GF-D8 (cell line): Measurements from ENCODE around the gene PDE6C.
A peak's percentile ranks its signal among the peaks of the same experiment; 100 is the strongest.
"Not testable (repeated sequence)": the region's sequence is repeated elsewhere in the genome, so short reads cannot be mapped to it uniquely, and the experiment has no call there.

Experiments
- DNase-seq: peaks from one replicate; lab custom pipeline; 2025; lab: John Stamatoyannopoulos, UW

Gene PDE6C

DNA sequence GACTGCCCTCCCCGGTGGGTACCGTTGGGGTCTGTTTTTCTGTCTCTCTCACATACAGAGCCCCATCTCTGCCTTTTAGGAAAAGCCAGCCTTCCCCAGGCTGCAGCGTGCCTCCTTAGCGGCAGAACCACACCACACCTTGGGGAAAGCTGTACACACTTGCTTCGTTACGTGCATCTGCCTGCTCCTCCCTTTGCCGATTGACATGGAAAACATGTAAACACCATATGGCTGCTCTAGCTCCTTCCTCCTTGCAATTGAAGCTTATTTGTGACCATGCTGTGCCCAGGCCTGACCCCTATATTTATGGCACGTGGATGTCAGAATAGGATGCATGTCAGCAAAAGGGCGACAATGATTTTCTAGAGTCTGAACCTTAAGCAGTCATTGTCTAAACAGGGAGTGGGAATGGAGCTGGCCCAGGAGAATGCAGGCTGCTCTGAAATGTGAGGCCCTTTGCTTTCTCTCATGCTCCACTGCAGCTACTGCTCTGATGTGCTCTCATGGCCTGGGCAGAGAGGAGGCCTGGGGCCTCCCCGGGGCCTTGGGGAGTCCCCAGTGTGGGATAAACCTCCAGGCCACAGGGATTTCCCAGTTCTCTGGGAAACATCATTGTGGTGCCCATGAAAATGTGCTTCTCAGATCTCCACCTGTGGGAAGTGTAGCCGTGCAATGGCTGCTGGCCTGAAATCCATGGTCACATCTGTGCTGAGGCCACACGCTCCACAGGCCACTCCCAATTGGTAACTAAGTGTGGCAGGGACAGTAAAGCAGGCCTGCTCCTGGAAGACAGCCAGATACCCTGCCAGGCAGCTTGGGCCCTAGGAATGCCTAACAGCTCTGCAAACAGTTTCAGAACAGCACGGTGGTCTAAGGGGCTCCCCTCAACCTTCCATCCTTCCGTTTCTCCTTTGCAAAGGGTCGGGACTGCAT, 18.6 kb downstream of the PDE6C start:
- DNase-seq, result no peak

DNA sequence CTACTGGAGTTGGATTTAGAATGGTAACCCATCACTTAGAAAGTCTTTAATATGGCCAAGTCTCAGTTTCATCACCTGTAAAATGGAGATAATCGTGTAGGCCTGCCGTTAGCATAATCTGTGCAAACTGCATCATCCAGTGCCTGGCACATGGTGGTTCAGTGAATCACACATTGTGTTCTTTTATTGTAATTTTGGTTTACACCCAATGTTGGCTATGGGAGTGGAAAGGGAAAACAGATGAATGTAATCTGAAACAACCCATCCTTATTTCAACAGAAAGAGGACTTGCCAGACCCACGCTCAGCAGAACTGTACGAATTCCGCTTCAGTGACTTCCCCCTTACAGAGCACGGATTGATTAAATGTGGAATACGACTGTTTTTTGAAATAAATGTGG, 27.5 kb downstream of the PDE6C start:
- no peak for DNase-seq

DNA sequence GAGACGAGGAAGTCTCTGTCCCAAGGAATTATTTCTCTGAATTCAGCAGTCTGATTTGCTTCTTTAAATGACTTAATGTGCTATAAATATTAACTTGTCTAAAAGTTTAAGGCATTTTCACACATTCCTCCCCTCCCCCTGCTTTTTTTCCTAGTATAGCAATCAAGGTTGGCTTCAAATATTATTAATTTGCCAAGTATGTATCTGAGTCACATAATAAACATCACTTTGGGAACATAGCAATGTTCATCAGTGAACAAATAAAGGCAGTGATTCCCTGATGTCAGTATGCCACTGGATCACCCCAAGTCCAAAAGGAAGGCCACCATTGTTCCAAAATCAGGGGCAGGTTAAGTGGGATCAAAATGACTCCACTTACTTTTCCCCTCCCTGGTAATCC, 40.5 kb downstream of the PDE6C start:
- DNase-seq, result no peak

DNA sequence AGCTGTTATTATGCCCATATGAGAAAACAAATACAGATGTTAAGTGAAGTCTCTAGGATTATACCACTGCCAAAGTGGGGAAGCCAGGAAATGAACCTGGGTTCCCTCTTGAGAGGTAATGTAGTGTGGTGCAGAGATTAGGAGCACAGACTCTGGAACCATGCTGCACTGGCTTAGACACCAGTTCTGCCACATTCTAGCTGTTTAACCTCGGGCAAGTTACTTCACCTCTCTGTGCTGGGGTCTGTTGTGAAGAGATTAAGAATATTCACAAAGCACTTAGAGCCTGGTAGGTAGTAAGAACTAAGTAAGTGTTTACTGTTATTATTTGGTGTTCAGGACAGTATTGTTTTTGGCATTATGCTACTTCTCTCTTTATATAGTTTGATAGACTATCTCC, 41.9 kb downstream of the PDE6C start:
- DNase-seq, result no peak

DNA sequence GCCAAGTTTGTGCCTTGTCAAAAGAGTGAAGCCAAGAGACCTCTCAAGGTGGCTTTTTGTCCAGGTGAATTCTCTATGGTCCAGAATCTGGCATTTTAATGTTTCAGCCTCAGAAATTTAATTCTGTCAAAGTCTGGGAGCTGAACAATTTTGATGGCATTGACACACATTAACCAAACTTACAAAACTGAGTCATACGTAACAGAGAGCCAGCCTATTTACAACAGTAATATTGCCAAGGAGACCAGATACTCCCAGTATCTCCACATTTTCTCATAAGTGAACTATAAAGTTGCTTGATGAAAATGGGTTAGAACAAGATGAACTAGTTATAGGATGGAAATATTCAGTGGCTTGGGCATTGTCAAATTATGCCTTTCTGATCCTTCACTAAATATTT, 43.8 kb downstream of the PDE6C start:
- DNase-seq, result no peak

DNA sequence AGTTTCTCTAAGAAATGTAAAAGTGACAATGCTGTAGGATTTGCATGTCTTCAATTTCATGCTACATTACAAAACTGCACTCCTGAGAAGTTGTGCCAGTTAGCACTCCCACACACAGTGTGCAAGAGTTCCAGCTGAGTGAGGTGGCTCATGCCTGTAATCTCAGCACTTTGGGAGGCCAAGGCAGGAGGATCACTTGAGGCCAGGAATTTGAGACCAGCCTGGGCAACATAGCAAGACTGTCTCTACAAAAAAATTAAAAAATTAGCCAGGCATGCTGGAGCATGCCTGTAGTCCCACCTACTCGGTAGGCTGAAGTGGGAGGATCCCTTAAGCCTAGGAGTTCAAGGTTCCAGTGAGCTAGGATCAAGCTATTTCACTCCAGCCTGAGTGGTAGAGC, 45.4 kb downstream of the PDE6C start:
- DNase-seq, result no peak

DNA sequence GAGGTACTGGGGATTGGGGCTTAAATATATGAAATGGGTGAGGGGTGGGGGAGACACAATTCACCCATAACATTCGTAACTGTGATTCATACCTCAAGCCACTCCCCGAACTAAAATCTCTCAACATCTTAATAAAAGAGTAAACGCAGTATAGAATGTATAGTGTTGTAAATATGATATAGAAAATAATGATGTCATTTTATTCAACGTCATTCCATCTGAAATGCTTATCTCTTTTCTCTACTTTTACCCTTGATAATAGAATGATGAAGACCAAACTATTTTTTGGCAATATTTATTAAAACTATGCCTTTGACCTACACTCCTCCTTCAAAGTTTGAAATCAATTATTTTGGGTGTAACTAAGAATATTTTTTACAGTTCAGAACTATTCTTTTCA, 53.7 kb downstream of the PDE6C start:
- DNase-seq, result no peak

DNA sequence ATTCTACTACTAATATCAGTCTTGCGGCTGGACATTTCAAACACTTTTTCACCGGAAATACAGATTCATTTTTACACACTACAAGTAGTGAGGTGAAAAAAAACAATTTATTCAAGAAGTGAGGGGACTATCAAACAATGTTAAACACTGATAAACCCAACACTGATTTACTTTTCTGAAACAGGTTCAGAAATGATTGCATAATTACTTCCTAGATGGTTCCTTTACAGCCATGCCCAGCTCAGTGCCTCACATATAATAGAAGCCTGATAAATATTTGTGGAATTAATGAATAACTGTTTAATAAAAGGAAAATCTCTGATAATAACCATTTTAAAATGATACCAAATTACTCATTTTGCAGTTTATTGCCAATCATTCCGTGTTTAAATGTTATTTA, 55.5 kb downstream of the PDE6C start:
- DNase-seq, result no peak

DNA sequence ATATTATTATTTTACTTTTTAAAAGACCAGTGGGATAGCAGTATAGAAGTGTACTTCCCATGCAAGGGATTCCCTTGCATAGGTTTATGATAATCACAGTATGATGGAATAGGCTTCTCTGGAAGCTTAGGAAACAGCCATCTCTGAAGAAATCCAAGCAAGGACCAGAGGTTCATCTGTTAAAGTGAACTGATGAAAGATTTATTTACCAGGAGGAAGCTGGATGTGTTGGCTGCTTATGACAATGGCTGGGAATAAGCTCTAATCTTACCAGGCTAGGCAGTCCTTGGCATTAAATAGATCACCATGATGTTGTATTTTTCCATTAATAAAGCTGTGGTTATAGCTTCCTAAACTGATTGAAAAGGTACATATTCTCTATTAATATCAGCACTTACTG, 58.0 kb downstream of the PDE6C start:
- DNase-seq, result no peak

DNA sequence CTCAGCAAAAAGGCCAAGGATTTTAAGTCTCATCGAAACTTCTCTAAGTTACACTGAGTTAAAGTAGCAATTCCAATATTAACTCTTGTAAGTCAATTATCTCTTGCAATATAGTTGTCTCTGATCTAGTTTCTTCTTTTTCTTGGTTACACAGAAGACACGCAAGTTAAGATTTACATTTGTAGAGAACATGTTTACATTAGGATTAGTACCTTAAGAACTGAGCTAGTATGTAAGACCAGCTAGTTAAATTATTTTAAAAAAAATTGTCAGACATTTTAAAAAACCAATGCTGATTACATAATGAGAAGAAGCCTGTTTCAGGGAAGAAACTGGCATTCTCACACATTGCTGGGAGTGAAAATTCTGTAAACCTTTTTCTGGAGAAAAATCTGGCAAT, 58.7 kb downstream of the PDE6C start:
- no peak for DNase-seq

DNA sequence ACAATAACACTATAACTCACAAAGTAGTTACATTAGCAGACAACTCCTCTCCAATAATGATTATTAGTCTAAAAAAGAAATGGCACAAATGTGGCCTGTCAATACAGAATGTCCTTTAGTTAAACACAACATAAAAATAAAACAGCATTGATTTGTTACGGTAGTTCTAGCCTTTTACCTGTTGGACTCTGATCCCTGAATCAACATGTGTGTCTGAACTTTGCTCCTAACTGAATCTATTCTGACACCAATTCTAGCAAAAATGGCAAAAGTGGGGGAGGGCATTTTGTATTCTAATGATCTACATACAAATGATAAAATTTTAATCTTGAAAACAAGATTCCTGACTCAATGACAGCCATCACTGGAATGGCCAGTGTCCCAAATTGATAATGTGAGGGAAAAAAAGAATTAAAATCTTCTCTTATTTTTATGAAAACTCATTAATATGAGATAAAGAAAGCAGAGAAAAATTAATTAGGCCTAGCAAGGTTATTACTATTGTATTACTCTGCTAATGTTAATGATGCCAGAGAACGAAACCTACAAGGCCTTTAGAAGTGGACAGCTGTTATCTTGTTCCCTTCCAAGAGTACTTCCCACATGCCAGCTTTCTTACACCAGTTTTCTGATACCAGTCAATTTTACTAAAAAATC, 59.8 kb downstream of the PDE6C start:
- DNase-seq, result no peak

DNA sequence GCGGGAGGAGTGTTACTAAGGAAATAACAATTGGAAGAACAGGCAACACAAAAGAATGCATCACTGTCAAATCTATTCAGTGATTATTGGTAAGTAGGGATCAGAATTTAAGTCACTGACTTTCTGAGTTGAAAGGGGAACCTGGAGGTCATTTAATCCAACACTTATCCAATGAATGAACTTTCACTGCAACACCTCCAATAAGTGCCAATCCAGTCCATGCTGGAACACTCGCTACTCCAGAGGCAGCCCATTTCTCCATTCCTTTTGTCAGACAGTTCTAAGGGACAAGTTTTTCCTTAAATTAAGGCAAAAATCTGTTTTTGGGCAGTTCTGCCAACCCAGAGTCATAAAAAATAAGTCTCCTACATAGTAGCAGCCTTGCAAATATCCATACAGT, 60.6 kb downstream of the PDE6C start:
- no peak for DNase-seq

DNA sequence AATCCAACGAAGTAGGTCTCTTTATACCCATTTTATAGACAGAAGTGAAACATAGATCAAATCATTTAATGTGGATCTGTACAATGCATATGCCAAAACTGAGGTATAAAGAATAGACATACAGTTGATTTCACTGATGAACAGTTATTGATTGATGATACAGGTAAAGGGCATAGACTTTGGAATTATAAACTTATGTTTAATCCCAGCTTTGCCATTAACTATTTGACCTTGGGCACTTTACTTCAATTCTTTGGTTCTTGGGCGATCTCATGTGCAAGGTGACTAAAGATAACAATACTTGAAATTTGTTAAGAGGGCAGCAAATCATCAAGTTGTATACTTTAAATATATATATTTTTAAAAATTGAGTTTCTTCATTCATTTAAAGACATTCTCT, 61.5 kb downstream of the PDE6C start:
- no peak for DNase-seq

DNA sequence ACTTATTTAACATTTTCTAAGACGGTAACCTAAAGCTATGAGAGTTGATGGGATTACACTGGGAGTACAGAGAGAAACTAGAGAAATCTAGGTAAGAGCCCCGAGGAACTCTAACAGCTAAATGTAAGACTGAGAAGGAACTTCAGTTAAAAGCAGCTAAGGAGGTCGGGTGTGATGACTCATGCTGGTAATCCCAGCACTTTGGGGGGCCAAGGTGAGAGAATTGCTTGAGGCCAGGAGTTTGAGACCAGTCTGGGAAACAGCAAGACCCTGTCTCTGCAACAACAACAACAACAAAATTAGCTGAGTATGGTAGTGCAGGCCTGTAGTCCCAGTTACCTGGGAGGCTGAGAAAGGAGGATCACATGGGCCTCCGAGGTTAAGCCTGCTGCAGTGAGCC, 66.0 kb downstream of the PDE6C start:
- DNase-seq, result no peak

DNA sequence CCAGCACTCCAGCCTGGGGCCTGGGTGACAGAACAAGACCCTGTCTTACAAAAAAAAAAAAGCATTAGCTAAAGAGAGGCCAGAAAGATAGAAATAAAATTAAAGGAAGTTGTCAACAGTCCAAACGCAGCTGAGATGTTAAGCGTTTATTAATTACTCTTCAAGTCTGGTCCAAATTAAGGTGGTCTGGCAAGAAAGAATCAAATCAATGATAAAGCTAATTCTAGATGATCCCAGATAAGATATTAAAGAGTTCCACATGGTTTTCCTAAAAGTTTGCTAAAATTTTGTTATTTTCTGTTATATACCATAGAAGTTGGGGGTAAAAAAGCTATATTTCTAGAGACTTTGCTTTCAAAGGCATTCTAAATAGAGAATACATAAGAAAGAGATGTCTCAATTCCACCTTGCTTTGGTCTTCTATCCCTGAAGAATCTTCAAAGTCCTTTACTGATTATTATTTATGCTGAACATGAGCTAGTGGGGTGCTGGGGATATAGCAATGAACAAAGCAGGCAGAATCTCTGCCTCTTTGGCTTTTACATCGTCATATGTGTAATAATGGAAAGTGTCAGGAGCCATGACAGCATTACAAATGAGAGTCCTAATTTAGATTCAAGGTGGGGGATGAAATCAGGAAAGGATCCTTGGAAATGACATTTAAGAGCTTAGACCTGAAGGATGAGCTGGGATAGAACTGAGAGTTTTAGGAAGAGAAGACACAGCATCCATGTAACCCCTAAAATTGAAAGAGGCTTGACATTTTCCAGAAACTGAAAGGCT, 66.7 kb downstream of the PDE6C start:
- no peak for DNase-seq

DNA sequence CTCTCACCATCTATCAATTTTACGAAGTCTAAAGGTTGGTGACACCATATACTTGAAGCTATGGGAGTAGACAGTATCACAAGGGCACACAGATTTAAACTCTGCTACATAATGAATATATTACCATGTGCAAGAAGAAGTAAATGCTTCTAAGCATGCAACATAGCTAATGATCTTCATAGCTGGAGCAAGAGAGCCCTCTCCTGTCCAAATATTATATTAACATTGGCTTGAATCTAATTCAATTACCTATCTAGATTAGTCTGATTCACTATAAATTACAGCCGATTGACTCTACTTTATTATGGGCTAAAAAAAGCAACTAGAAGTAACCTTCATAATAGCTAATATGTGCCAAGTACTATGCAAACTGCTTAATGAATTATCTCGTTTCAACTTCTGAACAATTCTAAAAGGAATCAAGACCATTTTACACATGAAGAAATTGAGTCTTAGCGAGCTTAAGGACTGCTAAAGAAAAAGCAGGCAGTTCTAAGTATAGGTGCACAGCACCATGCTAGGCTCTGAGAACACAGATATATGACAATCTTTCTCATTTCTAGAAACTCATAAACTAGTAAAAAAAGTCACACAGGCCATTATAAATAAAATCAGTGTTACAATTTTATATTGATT, 68.2 kb downstream of the PDE6C start:
- DNase-seq, result no peak

DNA sequence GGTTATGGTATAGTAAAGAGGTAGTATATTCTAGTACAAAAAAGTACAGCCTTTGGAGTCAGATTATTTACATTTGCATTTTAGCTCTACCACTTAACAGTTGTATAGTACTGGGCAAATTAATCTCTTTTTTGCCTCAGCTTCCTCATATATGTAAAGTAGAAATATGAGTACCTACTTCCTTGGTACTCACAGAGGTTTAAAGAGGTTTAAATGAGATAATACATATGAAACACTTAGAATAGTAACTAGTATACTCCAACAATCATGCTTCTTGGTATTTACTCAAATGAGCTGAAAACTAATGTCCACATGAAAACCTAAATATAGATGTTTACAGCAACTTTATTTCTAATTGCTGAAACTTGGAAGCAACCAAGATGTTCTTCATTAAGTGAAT, 75.4 kb downstream of the PDE6C start:
- DNase-seq, result no peak

DNA sequence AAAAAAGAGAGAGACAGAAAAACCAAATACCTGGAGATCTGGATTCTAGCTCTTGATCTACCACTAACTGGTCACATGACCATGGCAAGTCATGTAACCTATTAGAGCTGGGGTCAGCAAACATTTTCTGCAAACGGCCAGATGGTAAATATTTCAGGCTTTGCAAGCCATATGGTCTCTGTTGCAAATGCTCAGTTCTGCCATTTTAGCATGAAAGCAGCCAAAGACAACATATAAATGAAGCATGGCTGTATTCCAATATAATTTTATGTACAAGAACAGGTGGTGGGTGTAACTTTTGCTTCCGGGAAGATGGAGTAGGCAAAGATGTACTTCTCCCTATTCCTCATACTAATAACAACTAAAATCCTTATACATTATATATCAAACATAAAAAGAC, 83.4 kb downstream of the PDE6C start:
- no peak for DNase-seq

DNA sequence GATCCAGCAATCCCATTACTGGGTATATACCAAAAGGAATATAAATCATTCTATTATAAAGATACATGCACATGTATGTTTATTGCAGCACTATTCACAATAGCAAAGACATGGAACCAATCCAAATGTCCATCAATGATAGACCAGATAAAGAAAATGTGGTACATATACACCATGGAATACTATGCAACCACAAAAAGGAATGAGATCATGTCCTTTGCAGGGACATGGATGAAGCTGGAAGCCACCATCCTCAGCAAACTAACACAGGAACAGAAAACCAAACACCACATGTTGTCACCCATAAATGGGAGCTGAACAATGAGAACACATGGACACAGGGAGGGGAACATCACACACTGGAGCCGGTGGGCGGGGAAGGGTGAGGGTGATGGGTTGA, 84.2 kb downstream of the PDE6C start:
- DNase-seq, result not testable (repeated sequence)

DNA sequence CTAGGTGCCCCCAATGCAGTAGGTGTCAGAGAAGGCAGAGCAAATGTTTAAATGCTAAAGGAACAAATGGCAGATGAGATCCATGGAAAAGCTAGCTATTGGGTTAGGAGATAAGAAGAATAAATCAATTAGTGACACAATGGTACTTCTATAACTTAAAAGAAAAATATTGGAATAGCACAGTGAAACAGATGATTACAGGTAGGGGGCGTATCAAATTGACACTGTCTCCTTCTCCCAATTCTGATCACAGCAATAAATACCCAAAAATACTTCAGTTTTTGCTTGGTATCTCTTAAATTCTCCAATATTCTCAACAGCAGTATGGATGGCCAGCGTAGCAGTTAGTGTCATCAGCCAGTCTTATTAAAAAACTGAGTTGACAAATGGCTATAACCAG, 84.9 kb downstream of the PDE6C start:
- DNase-seq, result no peak

DNA sequence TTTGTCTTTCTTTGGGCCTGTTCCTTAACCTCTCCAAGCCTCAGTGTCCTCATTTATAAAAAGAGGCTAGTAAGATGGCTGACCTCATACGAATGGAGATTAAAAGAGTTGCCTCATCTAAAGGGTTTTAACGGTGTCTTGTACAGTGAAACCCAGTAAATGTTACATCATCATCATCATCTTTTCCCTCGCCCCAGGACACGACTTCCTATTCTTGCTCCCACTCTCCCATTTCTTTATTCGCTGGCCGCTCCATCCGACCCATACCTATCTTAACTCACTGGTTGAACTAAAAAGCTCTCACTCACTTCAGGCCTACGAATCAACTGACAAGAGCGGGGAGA, 89.5 kb downstream of the PDE6C start:
- DNase-seq, result peak; percentile 60

DNA sequence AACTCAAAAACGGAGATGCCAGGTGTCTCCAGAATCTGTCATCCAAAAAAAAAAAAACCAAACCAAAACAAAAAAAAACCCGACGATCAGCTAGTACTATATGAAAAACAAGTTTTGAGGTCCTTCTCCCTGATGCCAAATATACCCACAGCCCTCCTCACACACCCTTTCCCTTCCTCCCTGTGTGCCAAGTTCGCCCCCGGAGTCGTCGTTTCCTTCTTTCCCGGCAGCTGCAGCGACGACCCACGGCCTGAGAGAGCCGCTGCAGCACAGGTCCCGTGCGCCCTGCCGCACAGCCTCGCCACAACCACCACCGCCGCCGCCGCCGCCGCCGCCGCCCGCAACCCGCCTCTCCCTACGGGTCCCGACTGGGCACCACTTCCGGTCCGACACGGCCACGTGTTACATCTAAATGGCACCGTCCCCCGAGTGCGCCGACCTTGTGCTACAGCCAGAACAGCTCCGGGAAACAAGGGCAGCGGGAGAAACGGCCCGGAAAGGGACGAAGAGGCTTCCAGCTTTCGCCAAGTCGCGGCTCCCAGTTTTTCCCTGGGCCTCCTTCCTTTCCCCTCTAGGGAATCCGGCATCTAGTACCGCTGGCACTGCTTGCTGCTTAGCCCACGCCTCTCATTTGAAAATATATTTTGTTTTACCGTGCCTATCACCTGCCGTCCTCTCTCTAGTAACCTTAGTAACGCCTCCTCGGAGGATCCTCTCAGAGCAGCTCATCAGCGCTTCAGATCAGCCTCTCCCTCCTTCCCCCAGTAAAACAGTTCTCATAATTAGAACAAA, 90.1 kb downstream of the PDE6C start, which contains the start of gene FRA10AC1:
FRA10AC1 (minus strand) TSS at position 383 of the 792 bp plus-strand sequence. CDS start 2,486 bp downstream, outside the sequence.
- peak; percentile 79 for DNase-seq
